ENCODE results near the gene APBB2. TPM values are rescaled to one million over a fixed set of nuclear protein-coding genes. Genes with fewer than 3 reads are reported as not detected.

APBB2 gene
- total RNA-seq, 3 donors from 2014 or later (not counting 1 experiment from before 2014, with no cell fraction given), result 0.38 to 0.48 TPM; not detected in 1

GRCh38 chr4:40971338-40971737, 243.0 kb downstream of the APBB2 start:
- Mint-ChIP-seq H3K36me3 (no peaks in the 10 kb centered on the region), H3K27me3 (ENCODE audit: low read depth in 2 of 2) (no peaks in the 10 kb centered on the region), H3K4me1 (no peaks in the 10 kb centered on the region), H3K9me3 (no peaks in the 10 kb centered on the region), H3K27ac (no peak overlapping the region), H3K4me3 (no peak overlapping the region)
- no peaks in the 10 kb centered on the region for H3K9me3 ChIP-seq (ENCODE audit: control insufficient read depth, insufficient read depth, low read length)
- ATAC-seq (no peak), DNase-seq (no peak)
- no peaks in the 10 kb centered on the region for H3K36me3 ChIP-seq (ENCODE audit: control insufficient read depth, insufficient read depth, low read length)
- TF ChIP-seq CTCF (IDR thresholded peaks at IDR 0.05), result no peak
- WGBS (ENCODE audit: insufficient coverage), result 100% methylated on average over 2 of the region's 3 CpGs
- no peak overlapping the region for H3K27ac ChIP-seq (ENCODE audit: low read length)
- H3K4me1 ChIP-seq (ENCODE audit: control insufficient read depth, insufficient read depth, low read length), result no peaks in the 10 kb centered on the region
- no peaks in the 10 kb centered on the region for H3K27me3 ChIP-seq (ENCODE audit: control insufficient read depth, insufficient read depth, low read length)
- no peak overlapping the region for H3K4me3 ChIP-seq (ENCODE audit: low read length)
- intact Hi-C loops (cut with micrococcal nuclease), result no loop called here

GRCh38 chr4:40969501-40969900, 244.8 kb downstream of the APBB2 start:
- Mint-ChIP-seq H3K4me1 (no peaks in the 10 kb centered on the region), H3K27me3 (ENCODE audit: low read depth in 2 of 2) (no peaks in the 10 kb centered on the region), H3K27ac (no peak overlapping the region), H3K9me3 (no peaks in the 10 kb centered on the region), H3K4me3 (no peak overlapping the region), H3K36me3 (no peaks in the 10 kb centered on the region)
- Histone ChIP-seq H3K4me1 (ENCODE audit: control insufficient read depth, insufficient read depth, low read length) (no peaks in the 10 kb centered on the region), H3K36me3 (ENCODE audit: control insufficient read depth, insufficient read depth, low read length) (no peaks in the 10 kb centered on the region), H3K4me3 (ENCODE audit: low read length) (no peak overlapping the region), H3K9me3 (ENCODE audit: control insufficient read depth, insufficient read depth, low read length) (no peaks in the 10 kb centered on the region), H3K27me3 (ENCODE audit: control insufficient read depth, insufficient read depth, low read length) (no peaks in the 10 kb centered on the region), H3K27ac (ENCODE audit: low read length) (no peak overlapping the region)
- 100% methylated on average over 1 of the region's 2 CpGs for WGBS (ENCODE audit: insufficient coverage)
- DNase-seq (no peak), ATAC-seq (no peak)
- no peak for TF ChIP-seq CTCF (IDR thresholded peaks at IDR 0.05)
- intact Hi-C loops (cut with micrococcal nuclease), result no loop called here

GRCh38 chr4:40967550-40967949, 246.8 kb downstream of the APBB2 start:
- Mint-ChIP-seq H3K9me3 (no peaks in the 10 kb centered on the region), H3K4me1 (no peaks in the 10 kb centered on the region), H3K27me3 (ENCODE audit: low read depth in 2 of 2) (no peaks in the 10 kb centered on the region), H3K36me3 (no peaks in the 10 kb centered on the region), H3K27ac (no peak overlapping the region), H3K4me3 (no peak overlapping the region)
- Histone ChIP-seq H3K4me3 (ENCODE audit: low read length) (no peak overlapping the region), H3K9me3 (ENCODE audit: control insufficient read depth, insufficient read depth, low read length) (no peaks in the 10 kb centered on the region), H3K36me3 (ENCODE audit: control insufficient read depth, insufficient read depth, low read length) (no peaks in the 10 kb centered on the region), H3K27ac (ENCODE audit: low read length) (no peak overlapping the region), H3K27me3 (ENCODE audit: control insufficient read depth, insufficient read depth, low read length) (no peaks in the 10 kb centered on the region), H3K4me1 (ENCODE audit: control insufficient read depth, insufficient read depth, low read length) (no peaks in the 10 kb centered on the region)
- ATAC-seq (no peak), DNase-seq (no peak)
- TF ChIP-seq CTCF (IDR thresholded peaks at IDR 0.05), result no peak
- WGBS (ENCODE audit: insufficient coverage), result 86% methylated on average over 6 of the region's 6 CpGs
- intact Hi-C loops (cut with micrococcal nuclease), result no loop called here

GRCh38 chr4:40966091-40966490, 248.3 kb downstream of the APBB2 start:
- H3K36me3 Mint-ChIP-seq, result no peaks in the 10 kb centered on the region
- 79% methylated on average over 5 of the region's 5 CpGs for WGBS (ENCODE audit: insufficient coverage)
- DNase-seq, result no peak

More at GRCh38 chr4:40966091-40966490, 248.3 kb downstream of the APBB2 start:
- no peaks in the 10 kb centered on the region for H3K27me3 Mint-ChIP-seq (ENCODE audit: low read depth in 2 of 2)
- H3K4me1 Mint-ChIP-seq, result no peaks in the 10 kb centered on the region
- H3K27me3 ChIP-seq (ENCODE audit: control insufficient read depth, insufficient read depth, low read length), result no peaks in the 10 kb centered on the region
- no peaks in the 10 kb centered on the region for H3K9me3 ChIP-seq (ENCODE audit: control insufficient read depth, insufficient read depth, low read length)
- H3K4me3 ChIP-seq (ENCODE audit: low read length), result no peak overlapping the region
- no peaks in the 10 kb centered on the region for H3K36me3 ChIP-seq (ENCODE audit: control insufficient read depth, insufficient read depth, low read length)
- H3K9me3 Mint-ChIP-seq, result no peaks in the 10 kb centered on the region
- no peaks in the 10 kb centered on the region for H3K4me1 ChIP-seq (ENCODE audit: control insufficient read depth, insufficient read depth, low read length)
- ATAC-seq, result no peak
- intact Hi-C loops (cut with micrococcal nuclease), result no loop called here
- no peak overlapping the region for H3K27ac ChIP-seq (ENCODE audit: low read length)
- no peak overlapping the region for H3K27ac Mint-ChIP-seq
- H3K4me3 Mint-ChIP-seq, result no peak overlapping the region
- TF ChIP-seq CTCF (IDR thresholded peaks at IDR 0.05), result no peak

Measured in natural killer cell (primary cell).